K562 (cell line): ENCODE results near the gene UMAD1. TPM values are rescaled to one million over a fixed set of nuclear protein-coding genes. Genes with fewer than 3 reads are reported as not detected.
A peak's percentile ranks its signal among the peaks of the same experiment; 100 is the strongest.

Experiments
- ARID2 ChIP-seq: fragments of 450-650 bp; IDR thresholded peaks from 2 replicates; pipeline ENCODE4 v1.6.1; 2017; ENCODE audit warnings: antibody characterized with exemption, mild to moderate bottlenecking
- CBFB ChIP-seq: sonication (generic); formaldehyde crosslinking; IDR thresholded peaks from 2 replicates; pipeline ENCODE4 v1.4.0; 2020; ENCODE audit warnings: mild to moderate bottlenecking, missing genetic modification reagents
- ETS2 ChIP-seq: IDR thresholded peaks from 2 replicates; pipeline ENCODE4 v1.6.1; 2016; ENCODE audit warnings: borderline replicate concordance, missing genetic modification characterization, mild to moderate bottlenecking, moderate library complexity, missing compliant biosample characterization; ENCODE audit not compliant: poor library complexity, severe bottlenecking
- FOXO4 ChIP-seq: fragments of 450-650 bp; formaldehyde crosslinking; IDR thresholded peaks from 2 replicates; pipeline ENCODE4 v1.4.0; 2020; ENCODE audit warnings: mild to moderate bottlenecking, moderate library complexity
- HBP1 ChIP-seq: fragments of 450-650 bp; formaldehyde crosslinking; IDR thresholded peaks from 2 replicates; pipeline ENCODE4 v1.4.0; 2022; ENCODE audit warnings: missing genetic modification characterization
- HDAC2 ChIP-seq: fragments of 450-650 bp; IDR thresholded peaks from 2 replicates; pipeline ENCODE4 v1.6.1; 2016; ENCODE audit warnings: mild to moderate bottlenecking
- NR0B1 ChIP-seq: fragments of 450-650 bp; IDR thresholded peaks from one replicate; pipeline ENCODE4 v1.6.1; 2018; ENCODE audit warnings: mild to moderate bottlenecking, moderate library complexity; ENCODE audit not compliant: partially characterized antibody
- SMAD4 ChIP-seq: fragments of 250-450 bp; sonication (Bioruptor Pico); conservative IDR thresholded peaks from 2 replicates; pipeline ENCODE4 v1.8.0; 2021; ENCODE audit warnings: inconsistent platforms, mild to moderate bottlenecking, moderate library complexity
- TAF15 ChIP-seq: fragments of 200-400 bp; formaldehyde crosslinking; IDR thresholded peaks from 2 replicates; pipeline ENCODE4 v1.6.1; 2017; ENCODE audit warnings: mild to moderate bottlenecking, low read depth, low read length, moderate library complexity
- THAP12 ChIP-seq: fragments of 250-450 bp; sonication (Bioruptor Pico); IDR thresholded peaks from 2 replicates; pipeline ENCODE4 v1.9.0; 2021; ENCODE audit warnings: mild to moderate bottlenecking, inconsistent platforms
- TRIM28 ChIP-seq: fragments of 450-650 bp; IDR thresholded peaks from 2 replicates; pipeline ENCODE4 v1.6.1; 2017
- ZBTB26 ChIP-seq: fragments of 450-650 bp; formaldehyde crosslinking; IDR thresholded peaks from 2 replicates; pipeline ENCODE4 v1.4.0; 2022; ENCODE audit warnings: missing genetic modification characterization
- ZBTB34 ChIP-seq: fragments of 250-450 bp; sonication (Bioruptor Pico); IDR thresholded peaks from 2 replicates; pipeline ENCODE4 v1.8.0; 2021; ENCODE audit warnings: mild to moderate bottlenecking, moderate library complexity
- ZNF165 ChIP-seq: fragments of 250-450 bp; sonication (Bioruptor Pico); IDR thresholded peaks from 2 replicates; pipeline ENCODE4 v1.4.0; 2020; ENCODE audit warnings: borderline replicate concordance
- ZNF174 ChIP-seq: fragments of 250-450 bp; sonication (Bioruptor Pico); IDR thresholded peaks from 2 replicates; pipeline ENCODE4 v1.4.0; 2020; ENCODE audit warnings: mild to moderate bottlenecking
- ZNF354B ChIP-seq: fragments of 250-450 bp; sonication (Bioruptor Pico); IDR thresholded peaks from 2 replicates; pipeline ENCODE4 v1.4.0; 2020
- ZNF77 ChIP-seq: fragments of 250-450 bp; sonication (Bioruptor Pico); IDR thresholded peaks from 2 replicates; pipeline ENCODE4 v1.5.0; 2020
- polyA plus RNA-seq, 8 experiments: library from polyadenylated mRNA; depleted of rRNA in 4 of 8; stranded (reverse) in 5 of 8; unstranded in 3 of 8; fragments of >200 nt; fragmentation: Nextera tagmentation in 2 of 8; fragmentation: Illumina TruSeq in 1 of 8; extraction: Ambion mirVana in 2 of 8; extraction: Trizol in 1 of 8; gene quantifications; 2 replicates each; pipeline versions ENCODE4 v1.2.1 to v1.2.3, GENCODE V29; 2011 to 2014; ENCODE audit warnings: inconsistent platforms in 1 of 8, missing spikeins in 1 of 8
- total RNA-seq, 7 experiments: library from RNA; depleted of rRNA in 6 of 7; stranded (reverse); fragments of >200 nt in 6 of 7; fragmentation: Illumina TruSeq in 2 of 7; extraction: Trizol in 2 of 7; gene quantifications; 2 replicates each; pipeline versions ENCODE4 v1.2.1 to v1.2.3, GENCODE V29; 2011 to 2021; ENCODE audit warnings: low replicate concordance in 1 of 7

The UMAD1 gene
- total and polyA plus RNA-seq, 9 of the 15 experiments (the other 6 are each of a cell fraction or from before 2014, with no cell fraction given), result 9.0 to 26.7 (median 13.3) TPM

- TF ChIP-seq ZBTB26 (CRISPR knock-in tag), result 0 out of 2 replicates have a peak, but pooled peaks have one; percentile 23
- no peak for TF ChIP-seq ZNF174 (CRISPR knock-in tag)
- no peak for TF ChIP-seq ETS2 (tag)
- no peak for TF ChIP-seq NR0B1
- TF ChIP-seq ZNF354B (CRISPR knock-in tag), result no peak
- peak; percentile 77; the same call in 1 of the 2 replicates for TF ChIP-seq CBFB (CRISPR knock-in tag)
- TF ChIP-seq THAP12 (CRISPR knock-in tag), result no peak
- peak; percentile 73 for TF ChIP-seq SMAD4 (CRISPR knock-in tag)
- TF ChIP-seq ZNF165 (CRISPR knock-in tag), result 0 out of 2 replicates have a peak, but pooled peaks have one; percentile 48
- TF ChIP-seq HBP1 (CRISPR knock-in tag), result no peak
- TF ChIP-seq TAF15, result no peak
- TF ChIP-seq FOXO4 (CRISPR knock-in tag), result no peak
- no peak for TF ChIP-seq ZNF77 (CRISPR knock-in tag)
- TF ChIP-seq HDAC2, result peak; percentile 82
- TF ChIP-seq ZBTB34 (CRISPR knock-in tag), result no peak
- no peak for TF ChIP-seq ARID2
- 0 out of 2 replicates have a peak, but pooled peaks have one; percentile 57 for TF ChIP-seq TRIM28
Measured at GRCh38 chr7:7640221-7641128, at the start of gene UMAD1 (continued).
